Mucosa of descending colon (tissue), 3 donors: ENCODE measurements around the gene MPV17. TPM values are rescaled to one million over a fixed set of nuclear protein-coding genes. Genes with fewer than 3 reads are reported as not detected.

Experiments
- ATAC-seq: fragments of 200-7000 bp; cut with Tn5 transposase; one replicate; pipeline ENCODE4 v1.9.1; 2020; ENCODE audit warnings: mild to moderate bottlenecking, moderate library complexity
- DNase-seq, 3 donors: peaks; one replicate each; pipeline ENCODE4 v3.0.0-alpha.2; 2020
- H3K36me3 ChIP-seq: fragments of 200-600 bp; one replicate; pipeline ENCODE4 v1.8.0; 2021; ENCODE audit warnings: low read depth, mild to moderate bottlenecking
- H3K4me1 ChIP-seq: fragments of 200-600 bp; one replicate; pipeline ENCODE4 v1.8.0; 2021; ENCODE audit warnings: low read depth, mild to moderate bottlenecking
- H3K4me3 ChIP-seq: fragments of 200-600 bp; one replicate; pipeline ENCODE4 v1.8.0; 2021; ENCODE audit warnings: mild to moderate bottlenecking
- H3K9me3 ChIP-seq: fragments of 200-600 bp; one replicate; pipeline ENCODE4 v1.8.0; 2021; ENCODE audit warnings: mild to moderate bottlenecking
- CTCF ChIP-seq: fragments of 200-600 bp; IDR thresholded peaks from one replicate; pipeline ENCODE4 v1.8.0; 2022; ENCODE audit warnings: antibody characterized with exemption, mild to moderate bottlenecking
- intact Hi-C, 2 donors: fragments of 100-400 bp; cut with DNase I in 1 of 2; cut with micrococcal nuclease in 1 of 2; formaldehyde crosslinking; loops; one replicate each; pipeline versions ENCODE4 v1.11.0 to v1.11.1; 2022; cut with DNase I, micrococcal nuclease
- total RNA-seq, 3 donors: library from RNA; stranded (reverse); fragmentation: NEBNext Ultra II Directional in 2 of 3; extraction: Animal tissue kit (Norgen Biotek cat#: 25700) in 2 of 3; gene quantifications; one replicate each; pipeline versions ENCODE4 v1.2.1 to v1.2.4, GENCODE V29; 2021 to 2023
- donor health status: DM: no; HTN: no; CAD: no; lungs with moderate emphysema.
- donor health status: DM: no; HTN: no; CAD: no.
- donor health status: DM: no; HTN: yes; CAD: no.

The MPV17 gene
- total RNA-seq, 3 donors from 2014 or later = 39.5 to 49.0 (median 41.9) TPM

- H3K9me3 ChIP-seq = no peaks in the 10 kb centered on the region
- ATAC-seq (peak; percentile 80), DNase-seq (peak; percentile 63 to 78 (median 64))
- no peak overlapping the region for H3K4me3 ChIP-seq
- H3K4me1 ChIP-seq = peaks cover 33% of the 10 kb centered on the region
- H3K36me3 ChIP-seq = no peaks in the 10 kb centered on the region
- intact Hi-C loops = no loop called here
- peak; percentile 28 for TF ChIP-seq CTCF
Measured at GRCh38 chr2:27264753-27265535, 58.0 kb downstream of the MPV17 start.

- ATAC-seq = peak; percentile 44
- no peak for DNase-seq
- intact Hi-C loops = no loop called here
- H3K4me1 ChIP-seq = peaks cover 33% of the 10 kb centered on the region
- H3K9me3 ChIP-seq = no peaks in the 10 kb centered on the region
- no peak overlapping the region for H3K4me3 ChIP-seq
- no peaks in the 10 kb centered on the region for H3K36me3 ChIP-seq
- TF ChIP-seq CTCF = no peak
Measured at GRCh38 chr2:27264253-27264752, 58.6 kb downstream of the MPV17 start.

GRCh38 chr2:27263287-27264252, 59.3 kb downstream of the MPV17 start:
- intact Hi-C loops = no loop called here
- ATAC-seq = no peak
- no peak for TF ChIP-seq CTCF
- DNase-seq = no peak
- H3K4me1 ChIP-seq = peaks cover 33% of the 10 kb centered on the region
- H3K36me3 ChIP-seq = no peaks in the 10 kb centered on the region
- no peak overlapping the region for H3K4me3 ChIP-seq
- no peaks in the 10 kb centered on the region for H3K9me3 ChIP-seq

- no peak for TF ChIP-seq CTCF
- intact Hi-C loops = no loop called here
- DNase-seq (peak; percentile 59 to 75 (median 65)), ATAC-seq (peak; percentile 76)
- H3K36me3 ChIP-seq = no peaks in the 10 kb centered on the region
- H3K9me3 ChIP-seq = no peaks in the 10 kb centered on the region
- peaks cover 33% of the 10 kb centered on the region for H3K4me1 ChIP-seq
- no peak within 1 kb of the TSS for H3K4me3 ChIP-seq
Measured at GRCh38 chr2:27262379-27263286, 60.3 kb downstream of the MPV17 start, which contains the start of gene SLC30A3. SLC30A3 (minus strand) TSS chr2:27263047; CDS start chr2:27262906, 141 bp downstream.

- DNase-seq = no peak
- TF ChIP-seq CTCF = no peak
- intact Hi-C loops = no loop called here
- Histone ChIP-seq H3K36me3 (no peaks in the 10 kb centered on the region), H3K9me3 (no peaks in the 10 kb centered on the region), H3K4me3 (no peak overlapping the region), H3K4me1 (peaks cover 33% of the 10 kb centered on the region)
- no peak for ATAC-seq
Measured at GRCh38 chr2:27261926-27262298, 61.0 kb downstream of the MPV17 start.
